HG02798 (cell line): ENCODE data around the gene MALRD1.

Source experiments
- ATAC-seq: cut with Tn5 transposase; IDR thresholded peaks from one replicate; pipeline ENCODE4 v1.9.1; 2021; ENCODE audit warnings: mild to moderate bottlenecking; ENCODE audit not compliant: unreplicated experiment, poor library complexity

The MALRD1 gene

DNA sequence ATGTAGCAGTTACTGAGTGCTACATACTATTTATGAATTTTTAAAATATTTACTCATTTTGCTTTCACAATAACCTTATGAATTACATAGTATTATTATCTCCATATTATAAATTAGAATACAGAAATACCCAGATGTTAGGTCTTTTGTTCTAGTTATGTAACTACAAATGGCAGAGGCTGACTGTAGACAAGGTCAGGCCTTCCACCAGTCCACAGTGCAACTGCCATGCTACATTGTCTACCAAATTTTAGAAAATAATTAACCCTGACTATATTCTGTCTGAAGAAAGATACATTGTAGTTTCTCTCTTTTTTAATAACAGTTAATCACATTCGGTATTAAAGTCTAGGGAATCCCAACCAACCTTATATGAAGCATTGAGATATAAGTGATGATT lies 280.9 kb downstream of the MALRD1 start:
- ATAC-seq = no peak

DNA sequence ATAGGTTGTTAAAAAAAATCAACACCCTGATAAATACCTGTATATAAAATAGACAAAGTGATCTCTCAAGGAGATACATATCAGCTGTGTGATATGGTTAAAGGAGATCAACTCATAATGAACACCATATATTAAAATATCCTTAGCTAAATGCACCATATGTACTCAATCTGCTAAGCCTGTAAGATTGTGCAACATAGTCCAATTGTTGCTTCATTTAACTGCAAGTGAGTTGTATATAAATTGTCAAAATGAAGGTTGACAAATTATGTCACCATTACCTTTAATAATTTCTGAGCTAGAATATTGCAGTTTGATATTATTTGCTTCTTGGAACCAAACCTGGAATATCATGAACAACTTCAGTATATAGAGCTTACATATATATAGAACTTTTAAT lies 283.7 kb downstream of the MALRD1 start:
- no peak for ATAC-seq

DNA sequence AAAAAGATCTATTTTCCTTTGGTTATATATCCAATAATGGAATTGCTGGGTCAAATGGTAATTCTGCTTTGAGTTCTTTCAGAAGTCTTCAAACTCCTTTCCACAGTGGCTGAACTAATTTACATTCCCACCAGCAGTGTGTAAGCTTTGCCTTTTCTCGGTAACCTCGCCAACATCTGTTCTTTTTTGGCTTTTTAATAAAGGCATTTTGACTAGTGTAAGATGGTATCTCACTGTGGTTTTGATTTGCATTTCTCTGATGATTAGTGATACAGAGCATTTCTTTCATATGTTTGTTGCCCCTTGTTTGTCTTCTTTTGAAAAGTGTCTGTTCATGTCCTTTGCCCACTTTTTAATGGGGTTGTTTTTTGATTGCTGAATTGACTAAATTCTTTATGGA lies 285.0 kb downstream of the MALRD1 start:
- no peak for ATAC-seq

DNA sequence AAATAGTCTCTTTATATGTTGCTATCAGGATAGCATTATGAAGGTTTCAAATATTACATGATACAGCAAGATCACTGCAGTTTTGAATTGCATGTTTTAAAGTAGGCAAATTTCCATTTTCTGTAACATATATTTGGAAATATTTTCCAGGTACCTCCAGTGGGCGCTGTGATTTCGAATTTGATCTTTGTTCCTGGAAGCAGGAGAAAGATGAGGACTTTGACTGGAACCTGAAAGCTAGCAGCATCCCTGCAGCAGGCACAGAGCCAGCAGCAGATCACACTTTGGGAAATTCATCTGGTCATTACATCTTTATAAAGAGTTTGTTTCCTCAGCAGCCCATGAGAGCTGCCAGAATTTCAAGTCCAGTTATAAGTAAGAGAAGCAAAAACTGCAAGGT lies 299.0 kb downstream of the MALRD1 start:
- ATAC-seq = no peak

DNA sequence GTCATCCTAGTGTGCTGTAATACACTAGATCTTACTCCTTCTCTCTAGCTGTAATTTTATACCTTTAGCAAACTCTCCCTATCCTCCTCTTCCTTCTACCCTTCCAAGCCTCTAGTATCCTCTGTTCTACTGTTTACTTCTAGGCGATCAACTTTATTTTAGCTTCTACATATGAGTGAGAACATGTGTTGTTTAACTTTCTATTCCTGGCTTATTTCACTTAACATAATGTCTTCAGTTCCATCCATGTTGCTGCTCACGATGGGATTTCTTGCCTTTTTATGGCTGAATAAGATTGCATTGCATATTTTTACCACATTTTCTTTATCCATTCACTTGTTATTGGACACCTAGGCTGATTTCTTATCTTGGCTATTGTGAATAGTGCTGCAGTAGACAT lies 318.6 kb downstream of the MALRD1 start:
- no peak for ATAC-seq

DNA sequence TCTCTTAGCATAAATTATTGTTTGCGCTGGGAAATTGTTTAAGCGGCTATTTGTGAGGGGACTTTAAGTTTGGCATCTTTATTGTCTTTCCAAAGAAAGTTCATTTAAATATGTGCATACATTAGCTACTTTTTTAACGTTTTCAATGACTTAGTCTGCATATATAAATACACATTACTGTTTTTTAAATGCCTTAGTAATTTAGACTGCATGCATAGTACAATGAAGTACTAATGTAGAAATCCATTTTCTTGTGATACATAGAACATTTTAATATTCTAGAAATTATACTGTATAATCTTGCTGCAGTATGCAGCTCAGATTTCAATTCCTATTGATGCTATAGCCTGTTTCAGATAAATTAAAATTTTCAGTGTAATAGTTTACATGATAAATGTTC lies 325.4 kb downstream of the MALRD1 start:
- ATAC-seq = no peak

DNA sequence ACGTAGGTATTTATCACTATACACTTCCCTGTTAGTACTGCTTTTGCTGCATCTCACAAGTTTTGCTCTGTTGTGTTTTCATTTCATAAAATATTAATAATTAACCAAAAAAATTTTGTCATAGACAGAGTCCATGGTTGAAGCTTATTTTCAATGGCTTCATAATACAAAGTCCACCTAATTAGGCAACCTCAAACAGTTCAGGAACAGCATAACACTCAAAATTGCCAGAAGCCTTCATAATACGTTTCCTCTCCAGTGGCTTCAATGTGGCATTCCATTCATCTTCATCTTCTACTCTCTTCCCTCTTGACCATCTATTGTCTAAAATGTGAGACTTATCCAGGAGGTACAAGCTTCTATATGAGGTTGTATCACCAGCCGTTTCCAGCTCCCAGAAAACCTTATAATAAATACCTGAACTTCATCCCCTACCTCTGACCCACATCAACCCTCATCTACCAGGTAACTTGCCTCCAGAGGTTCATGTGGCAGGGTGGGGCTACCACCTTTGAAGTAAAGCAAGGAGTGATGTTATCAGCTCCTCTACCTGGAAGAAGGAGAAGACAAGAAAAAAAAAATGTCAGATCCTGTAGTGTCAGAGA lies 337.3 kb downstream of the MALRD1 start:
- no peak for ATAC-seq

DNA sequence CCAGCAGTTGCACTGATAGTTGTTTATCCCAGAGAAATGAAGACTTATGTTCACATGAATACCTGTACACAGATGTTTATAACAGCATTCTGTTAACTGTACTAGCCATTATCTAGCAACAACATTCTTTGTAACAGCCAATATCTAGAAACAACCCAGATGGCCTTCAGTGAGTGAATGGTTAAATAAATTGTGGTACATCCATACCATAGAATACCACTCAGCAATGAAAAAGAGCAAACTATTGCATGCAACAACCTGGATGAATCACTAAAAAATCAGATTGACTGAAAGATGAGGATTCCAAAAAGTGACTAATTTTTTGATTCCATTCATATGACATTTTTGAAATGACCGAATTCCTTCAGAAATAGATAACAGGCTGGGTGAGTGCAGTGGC lies 360.3 kb downstream of the MALRD1 start:
- ATAC-seq = no peak

DNA sequence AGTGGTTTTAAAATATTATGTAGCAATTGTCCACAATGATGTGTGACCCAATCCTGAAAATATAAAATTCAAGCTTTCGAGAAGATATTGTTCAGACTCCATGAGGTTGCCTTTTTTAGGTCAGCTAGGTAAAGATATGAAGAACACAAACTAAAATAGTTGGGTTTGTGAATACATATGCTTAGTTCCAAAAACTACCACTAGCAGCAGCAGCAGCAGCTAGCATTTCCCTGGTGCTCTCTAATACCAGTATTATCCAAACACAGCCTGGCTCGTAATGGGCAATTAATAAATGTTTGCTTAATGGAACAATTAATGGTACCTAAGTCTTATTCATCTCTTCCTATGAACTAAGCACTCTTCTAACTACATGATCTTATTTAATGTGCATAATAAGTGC lies 362.5 kb downstream of the MALRD1 start:
- no peak for ATAC-seq

DNA sequence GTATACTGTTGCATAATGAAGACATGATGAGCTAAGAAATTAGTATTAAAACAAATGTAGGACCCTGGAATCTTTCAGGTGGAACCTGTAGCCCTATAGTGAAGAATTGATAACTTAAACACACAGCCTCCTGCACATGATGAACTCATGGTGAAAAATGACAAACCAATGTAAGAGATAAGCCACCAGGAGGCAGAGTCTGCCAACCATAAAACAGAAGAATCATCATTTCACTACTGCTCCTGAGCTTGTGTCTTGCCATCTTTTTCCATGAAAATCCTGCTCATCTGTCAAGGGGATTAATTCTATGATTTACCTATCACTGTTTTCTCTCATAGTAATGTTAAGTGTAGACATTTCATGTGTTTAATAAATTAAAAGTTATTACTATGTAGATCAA lies 363.9 kb downstream of the MALRD1 start:
- ATAC-seq = no peak

DNA sequence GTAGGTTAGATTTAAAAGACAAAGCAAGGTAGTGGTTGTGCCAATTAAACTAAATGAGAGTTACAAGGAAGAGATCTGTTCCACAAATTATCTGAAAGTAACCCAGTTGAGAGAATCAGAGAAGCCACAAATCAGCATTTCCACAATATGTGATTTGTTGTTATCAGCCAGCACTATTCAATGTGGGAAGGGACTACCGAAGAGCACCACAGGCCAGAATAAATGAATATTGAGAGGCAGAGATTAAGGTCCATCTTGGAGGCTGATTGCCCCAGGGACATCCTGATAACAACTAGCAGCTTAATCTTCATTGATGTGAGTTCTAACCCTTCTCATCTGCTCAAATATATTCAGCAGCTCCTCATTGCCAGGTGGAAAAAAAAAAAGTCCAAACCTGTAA lies 367.6 kb downstream of the MALRD1 start:
- no peak for ATAC-seq

DNA sequence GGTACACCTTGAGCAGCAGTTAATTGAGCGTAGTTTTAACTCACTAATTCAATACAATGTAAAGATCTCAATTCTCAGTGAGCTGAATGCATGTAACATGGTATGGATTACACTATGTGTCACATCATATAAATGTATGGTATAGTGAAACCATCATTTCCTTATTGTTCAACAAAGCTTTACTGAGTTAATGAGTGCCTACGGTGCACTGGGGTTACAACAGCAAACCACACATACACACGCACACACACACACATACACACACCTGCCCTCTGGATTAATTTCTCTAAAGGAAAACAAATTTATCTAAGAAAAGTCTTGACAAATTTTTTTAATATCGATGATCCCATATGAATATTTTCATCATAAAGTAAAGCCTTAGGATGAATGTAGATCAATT lies 369.1 kb downstream of the MALRD1 start:
- no peak for ATAC-seq

DNA sequence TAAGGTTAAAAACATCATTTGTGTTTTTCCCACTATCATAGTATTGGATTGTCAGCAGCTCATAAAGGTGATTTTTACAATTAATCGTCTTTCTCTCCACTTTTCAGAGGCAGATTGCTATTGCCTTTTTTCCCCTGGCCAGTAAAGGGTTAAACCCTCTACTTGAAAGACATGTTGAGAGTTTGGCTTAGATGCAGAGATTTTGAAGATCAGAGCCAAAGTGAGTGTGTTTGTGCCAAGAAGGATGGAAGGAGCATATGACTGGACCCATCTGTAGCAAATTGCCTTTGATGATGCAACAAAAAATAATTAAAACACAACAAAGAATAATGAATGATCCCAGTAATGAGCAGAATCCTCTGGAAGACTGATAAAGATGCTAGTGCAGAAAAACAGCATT lies 373.1 kb downstream of the MALRD1 start:
- no peak for ATAC-seq

DNA sequence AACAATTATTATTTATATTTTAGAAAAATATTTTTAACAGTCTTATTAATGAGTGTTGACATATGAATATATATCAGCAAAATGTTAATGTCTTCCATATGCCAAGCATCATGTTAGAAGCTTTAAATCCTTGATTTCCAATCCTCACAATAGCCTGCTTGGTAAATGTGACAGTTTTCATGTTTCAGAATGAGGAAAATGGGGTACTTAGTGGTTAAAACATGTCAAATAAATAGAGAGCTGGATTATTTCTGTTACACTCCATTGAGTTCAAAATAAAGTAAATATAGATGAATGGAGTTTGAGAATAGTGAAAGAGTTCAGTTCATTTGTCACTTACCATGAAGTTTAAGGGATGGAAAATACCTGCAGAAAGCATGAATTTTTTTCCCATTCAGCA lies 377.4 kb downstream of the MALRD1 start:
- no peak for ATAC-seq

DNA sequence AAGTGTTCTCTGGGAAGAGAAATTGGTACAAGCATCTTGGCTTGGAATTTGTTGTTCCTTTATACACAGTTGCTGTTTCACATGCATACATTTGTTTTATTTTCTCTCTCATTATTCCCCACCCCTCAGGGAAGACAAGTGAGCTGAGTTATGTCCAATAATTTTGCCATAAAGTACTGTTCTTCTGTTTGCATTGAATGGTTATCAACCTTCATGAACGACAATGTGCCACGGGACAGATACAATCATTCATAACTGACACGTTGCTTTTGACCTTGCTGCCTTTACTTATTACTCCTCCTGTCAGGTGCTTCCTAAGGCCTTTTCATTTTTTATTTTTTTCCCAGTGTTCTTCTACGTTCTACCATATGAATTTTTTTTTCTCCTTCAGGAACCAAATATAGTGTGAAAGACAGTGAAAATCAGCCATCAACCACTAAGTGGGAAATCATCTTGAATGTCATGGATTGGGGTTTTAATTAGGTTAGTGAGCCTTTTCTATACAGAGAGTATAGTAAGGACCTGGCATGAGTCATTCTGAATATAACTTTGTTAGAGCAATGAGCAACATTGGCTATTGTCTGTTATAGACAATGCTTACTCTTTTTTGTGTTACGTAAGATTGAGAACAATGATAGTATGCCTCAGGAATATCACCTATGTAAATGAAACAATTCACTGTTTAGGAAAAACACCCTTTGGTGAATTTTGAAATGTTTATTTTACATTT lies 383.2 kb downstream of the MALRD1 start:
- no peak for ATAC-seq

DNA sequence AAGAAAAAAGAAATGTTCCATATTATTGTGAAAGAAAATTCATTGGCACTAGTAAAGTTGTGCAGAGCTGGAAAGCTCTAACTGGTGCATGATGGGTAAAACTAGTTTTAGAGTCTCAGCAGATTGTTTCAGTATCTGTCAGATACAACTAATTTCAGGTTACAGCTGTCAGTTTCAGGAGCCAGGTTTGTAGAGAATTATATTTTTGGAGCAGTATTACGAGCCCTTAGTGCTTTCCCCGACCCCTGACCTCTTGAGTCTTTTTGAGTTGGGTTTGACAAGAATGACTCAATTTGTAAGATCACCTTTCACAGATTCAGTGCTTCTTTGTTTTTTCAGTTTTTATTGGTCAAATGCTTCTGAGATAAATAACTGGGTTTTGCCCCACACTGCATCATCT lies 401.3 kb downstream of the MALRD1 start:
- no peak for ATAC-seq

DNA sequence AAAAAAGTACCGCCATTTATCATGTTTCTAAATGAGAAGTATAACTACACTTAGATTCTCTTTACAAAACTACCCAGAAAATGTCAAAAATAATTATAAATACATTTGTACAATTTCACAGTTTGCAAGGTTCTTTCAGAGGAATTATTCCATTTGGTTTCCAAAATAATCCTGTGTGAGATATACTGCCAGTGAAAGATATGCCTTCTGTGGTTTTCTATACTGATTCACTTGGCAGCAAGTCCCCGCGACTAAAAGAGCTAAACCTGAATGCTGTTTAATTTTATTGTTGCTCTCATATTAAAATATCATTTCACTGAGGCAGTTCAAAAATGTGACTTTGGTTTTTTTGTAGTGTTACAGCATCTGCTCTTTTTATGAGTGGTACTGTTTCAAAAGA lies 402.8 kb downstream of the MALRD1 start:
- ATAC-seq = no peak

DNA sequence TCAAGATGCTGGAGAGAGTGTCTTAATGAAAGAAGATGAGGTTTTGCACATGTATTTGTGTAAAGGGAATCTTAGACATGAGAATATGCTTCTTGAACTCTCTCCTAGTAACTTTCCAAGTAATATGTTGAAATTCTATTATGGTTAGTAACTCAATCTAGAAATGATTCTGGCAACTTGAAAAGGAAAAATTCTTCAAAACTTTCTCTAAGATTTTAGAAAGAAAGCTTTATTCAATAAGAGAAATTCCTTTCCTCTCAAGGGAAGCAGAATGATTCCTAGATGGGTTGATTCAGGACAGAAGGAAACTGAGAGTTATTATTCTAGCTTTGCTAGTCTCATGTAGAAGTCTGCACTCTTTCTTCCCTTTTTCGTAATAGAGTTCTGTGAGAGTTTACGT lies 403.3 kb downstream of the MALRD1 start:
- no peak for ATAC-seq

DNA sequence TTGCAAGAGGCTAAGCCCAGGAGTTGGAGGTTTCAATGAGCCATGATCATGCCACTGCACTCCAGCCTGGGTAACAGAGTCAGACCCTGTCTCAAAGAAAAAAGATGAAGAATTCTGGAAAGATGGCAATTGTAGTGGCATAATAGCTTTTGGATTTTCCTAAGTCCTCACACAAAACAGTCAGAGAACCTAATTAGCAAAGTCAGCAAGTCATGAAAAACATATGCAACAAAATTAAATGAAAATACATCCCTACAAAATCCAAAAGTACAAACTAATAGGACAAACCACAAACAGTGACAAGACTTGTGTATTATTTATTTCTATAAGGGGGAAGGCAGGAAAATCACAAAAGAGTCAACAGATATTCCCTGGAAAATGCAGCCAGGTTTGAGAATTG lies 405.4 kb downstream of the MALRD1 start:
- no peak for ATAC-seq

DNA sequence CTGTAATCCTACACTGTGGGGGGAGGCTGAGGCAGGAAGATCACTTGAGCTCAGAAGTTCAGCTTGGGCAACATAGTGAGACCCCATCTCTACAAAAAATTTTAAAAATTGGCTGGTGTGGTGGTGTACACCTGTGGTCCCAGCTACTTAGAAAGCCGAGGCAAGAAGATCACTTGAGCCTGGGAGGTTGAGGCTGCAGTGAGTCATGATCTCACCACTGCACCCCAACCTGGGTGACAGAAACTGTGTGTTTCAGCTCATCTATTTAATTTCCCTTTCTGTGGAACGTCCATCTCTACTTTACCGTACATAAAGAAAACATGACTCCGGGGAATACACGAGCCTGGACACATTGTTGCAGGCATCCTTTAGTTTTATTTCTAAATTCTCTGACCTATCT lies 413.0 kb downstream of the MALRD1 start:
- no peak for ATAC-seq

DNA sequence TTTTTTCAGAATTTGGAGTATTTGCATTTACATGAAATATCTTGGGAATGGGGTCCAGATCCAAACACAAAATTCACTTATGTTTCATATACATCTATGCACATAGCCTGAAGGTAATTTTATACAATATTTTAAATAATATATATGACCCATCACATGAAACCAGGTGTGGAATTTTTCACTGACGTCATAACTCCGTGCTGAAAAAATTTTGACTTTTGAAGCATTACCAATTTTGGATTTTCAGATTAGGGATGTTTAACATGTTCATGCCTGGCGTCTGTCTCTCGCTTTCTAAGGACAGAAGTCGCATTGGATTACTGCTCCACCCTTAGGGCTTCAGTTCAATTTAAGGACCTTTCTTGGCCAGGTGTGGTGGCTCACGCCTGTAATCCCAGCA lies 418.1 kb downstream of the MALRD1 start:
- ATAC-seq = no peak

DNA sequence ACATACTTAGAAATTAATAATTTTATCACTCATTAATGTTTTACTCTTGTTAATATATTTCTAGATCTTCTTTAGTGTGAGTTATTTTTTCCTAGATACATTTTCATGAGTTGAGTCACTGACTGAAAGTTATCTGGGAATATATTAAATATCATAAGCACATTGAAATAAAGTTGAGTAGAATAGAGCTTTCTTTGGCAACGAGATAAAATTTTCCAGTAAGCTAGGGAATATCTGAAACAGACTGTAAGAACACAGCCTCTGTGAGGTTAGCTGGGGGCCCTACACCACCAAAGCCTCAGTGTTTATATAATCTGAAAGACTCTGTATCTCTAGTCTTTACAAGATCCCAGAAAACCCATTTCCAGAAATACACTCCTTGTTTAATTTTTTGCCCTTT lies 419.8 kb downstream of the MALRD1 start:
- no peak for ATAC-seq
